ENCODE measurements around the gene RAPGEF1.

- TF ChIP-seq POLR2A (IDR thresholded peaks at IDR 0.05) (no peak), EP300 (IDR thresholded peaks at IDR 0.05) (no peak)
- TF ChIP-seq, protein P1, sequence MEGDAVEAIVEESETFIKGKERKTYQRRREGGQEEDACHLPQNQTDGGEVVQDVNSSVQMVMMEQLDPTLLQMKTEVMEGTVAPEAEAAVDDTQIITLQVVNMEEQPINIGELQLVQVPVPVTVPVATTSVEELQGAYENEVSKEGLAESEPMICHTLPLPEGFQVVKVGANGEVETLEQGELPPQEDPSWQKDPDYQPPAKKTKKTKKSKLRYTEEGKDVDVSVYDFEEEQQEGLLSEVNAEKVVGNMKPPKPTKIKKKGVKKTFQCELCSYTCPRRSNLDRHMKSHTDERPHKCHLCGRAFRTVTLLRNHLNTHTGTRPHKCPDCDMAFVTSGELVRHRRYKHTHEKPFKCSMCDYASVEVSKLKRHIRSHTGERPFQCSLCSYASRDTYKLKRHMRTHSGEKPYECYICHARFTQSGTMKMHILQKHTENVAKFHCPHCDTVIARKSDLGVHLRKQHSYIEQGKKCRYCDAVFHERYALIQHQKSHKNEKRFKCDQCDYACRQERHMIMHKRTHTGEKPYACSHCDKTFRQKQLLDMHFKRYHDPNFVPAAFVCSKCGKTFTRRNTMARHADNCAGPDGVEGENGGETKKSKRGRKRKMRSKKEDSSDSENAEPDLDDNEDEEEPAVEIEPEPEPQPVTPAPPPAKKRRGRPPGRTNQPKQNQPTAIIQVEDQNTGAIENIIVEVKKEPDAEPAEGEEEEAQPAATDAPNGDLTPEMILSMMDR (IDR thresholded peaks at IDR 0.05), result no peak
Observed at GRCh38 chr9:131736431-131736830, 3.4 kb downstream of the RAPGEF1 start.

All from tibial nerve (tissue), 4 donors.